Sigmoid colon (tissue), 7 donors: ENCODE results near the gene C12orf57. TPM values are rescaled to one million over a fixed set of nuclear protein-coding genes. Genes with fewer than 3 reads are reported as not detected.

Experiments
- DNase-seq: peaks from one replicate; pipeline ENCODE4 v3.0.0-alpha.2; 2019
- H3K27ac ChIP-seq, 4 donors: fragments of 200-600 bp; sonication (generic); one replicate each; pipeline ENCODE4 v1.5.1; 2016 to 2019; ENCODE audit warnings: mild to moderate bottlenecking in 1 of 4
- H3K27me3 ChIP-seq, 3 donors: fragments of 200-600 bp; sonication (generic); one replicate each; pipeline ENCODE4 v1.5.1; 2019; ENCODE audit warnings: mild to moderate bottlenecking in 1 of 3
- H3K36me3 ChIP-seq, 4 donors: fragments of 200-600 bp; sonication (generic); one replicate each; pipeline ENCODE4 v1.5.1; 2016 to 2019
- H3K4me1 ChIP-seq, 4 donors: fragments of 200-600 bp; sonication (generic); one replicate each; pipeline ENCODE4 v1.5.1; 2017 to 2019
- H3K4me3 ChIP-seq, 4 donors: fragments of 200-600 bp; sonication (generic); one replicate each; pipeline ENCODE4 v1.5.1; 2017 to 2019; ENCODE audit warnings: mild to moderate bottlenecking in 2 of 4, moderate library complexity in 1 of 4
- H3K9me3 ChIP-seq, 4 donors: fragments of 200-600 bp in 3 of 4; sonication (generic) in 3 of 4; one replicate each; pipeline versions ENCODE4 v1.5.1 to v1.6.1; 2013 to 2019
- EP300 ChIP-seq, 4 donors: sonication (generic); formaldehyde crosslinking; IDR thresholded peaks; one replicate each; pipeline ENCODE4 v1.6.1; 2017; ENCODE audit warnings: antibody characterized with exemption in 4 of 4
- POLR2A ChIP-seq, 2 donors: fragments of 450-650 bp; IDR thresholded peaks; one replicate each; pipeline ENCODE4 v1.6.1; 2016; ENCODE audit warnings: antibody characterized with exemption in 2 of 2, mild to moderate bottlenecking in 2 of 2, moderate library complexity in 2 of 2
- POLR2AphosphoS5 ChIP-seq, 4 donors: sonication (generic); formaldehyde crosslinking; IDR thresholded peaks; one replicate each; pipeline ENCODE4 v1.6.1; 2017; ENCODE audit warnings: antibody characterized with exemption in 4 of 4
- WGBS, 2 donors: extraction: QIAGEN DNeasy Blood & Tissue Kit; methylation state at CpG; one replicate each; pipeline ENCODE4 v1.1.7; 2013; 5-methylcytosine and 5-hydroxymethylcytosine counted together
- intact Hi-C: fragments of 100-400 bp; cut with DNase I; formaldehyde crosslinking; loops from one replicate; pipeline ENCODE4 v1.15.1; 2023
- polyA plus RNA-seq, 3 donors: library from polyadenylated mRNA; stranded (reverse); fragments of 200-250 nt; gene quantifications; one replicate each; pipeline ENCODE4 v1.2.3, GENCODE V29; 2013
- small RNA-seq, 3 donors: library from RNA; depleted of rRNA; stranded (forward); fragments of <200 nt; gene quantifications; one replicate each; pipeline ENCODE3, GENCODE V24; 2016
- total RNA-seq, 4 donors: library from RNA; depleted of rRNA; stranded (reverse); fragments of >200 nt; gene quantifications; one replicate each; pipeline ENCODE4 v1.1.0, GENCODE V29; 2016
- TF ChIP-seq, protein P1 (sequence below), 4 experiments: fragments of 450-650 bp in 3 of 4; fragments of 200-600 bp in 1 of 4; IDR thresholded peaks; one replicate each; pipeline ENCODE4 v1.5.1; 2016 to 2019; ENCODE audit warnings: antibody characterized with exemption in 4 of 4, mild to moderate bottlenecking in 3 of 4, moderate library complexity in 2 of 4
- donor health status: healthy with polysubstance abuse.
- donor health status: Bipolar disorder and iron deficiency.
- donor health status: healthy.

Gene C12orf57
- total and polyA plus RNA-seq, 7 donors: 305 to 810 (median 623) TPM

DNA sequence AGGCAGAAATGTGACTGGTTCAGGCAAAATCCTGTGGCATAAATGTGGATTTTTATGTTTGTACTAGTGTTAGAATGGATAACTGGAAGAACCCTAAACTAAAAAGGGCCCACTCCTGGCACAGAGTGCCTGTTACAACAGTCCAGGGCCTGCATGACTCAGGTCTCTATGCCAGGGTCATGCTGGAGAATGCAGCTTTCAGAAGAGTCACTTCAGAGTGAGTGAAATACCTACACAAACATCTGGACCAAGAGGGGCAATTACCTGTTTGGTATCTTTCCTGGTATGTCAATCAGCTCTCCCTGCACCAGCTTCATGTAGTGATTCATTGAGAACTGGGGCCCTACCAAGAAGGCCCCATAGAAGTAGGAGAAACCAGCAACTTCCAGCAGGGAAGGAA, 36.9 kb downstream of the C12orf57 start:
- H3K27me3 ChIP-seq: no peaks in the 10 kb centered on the region
- H3K27ac ChIP-seq: no peak overlapping the region
- H3K36me3 ChIP-seq: peaks cover 24 to 84% (median 46%) of the 10 kb centered on the region in 4 donors
- H3K4me3 ChIP-seq: no peak overlapping the region
- no peaks in the 10 kb centered on the region for H3K9me3 ChIP-seq
- intact Hi-C loops: no loop called here
- DNase-seq: no peak
- no peak for TF ChIP-seq POLR2A (IDR thresholded peaks at IDR 0.05)
- no peak for TF ChIP-seq POLR2AphosphoS5 (IDR thresholded peaks at IDR 0.05)
- no peak for TF ChIP-seq EP300 (IDR thresholded peaks at IDR 0.05)
- TF ChIP-seq, protein P1, sequence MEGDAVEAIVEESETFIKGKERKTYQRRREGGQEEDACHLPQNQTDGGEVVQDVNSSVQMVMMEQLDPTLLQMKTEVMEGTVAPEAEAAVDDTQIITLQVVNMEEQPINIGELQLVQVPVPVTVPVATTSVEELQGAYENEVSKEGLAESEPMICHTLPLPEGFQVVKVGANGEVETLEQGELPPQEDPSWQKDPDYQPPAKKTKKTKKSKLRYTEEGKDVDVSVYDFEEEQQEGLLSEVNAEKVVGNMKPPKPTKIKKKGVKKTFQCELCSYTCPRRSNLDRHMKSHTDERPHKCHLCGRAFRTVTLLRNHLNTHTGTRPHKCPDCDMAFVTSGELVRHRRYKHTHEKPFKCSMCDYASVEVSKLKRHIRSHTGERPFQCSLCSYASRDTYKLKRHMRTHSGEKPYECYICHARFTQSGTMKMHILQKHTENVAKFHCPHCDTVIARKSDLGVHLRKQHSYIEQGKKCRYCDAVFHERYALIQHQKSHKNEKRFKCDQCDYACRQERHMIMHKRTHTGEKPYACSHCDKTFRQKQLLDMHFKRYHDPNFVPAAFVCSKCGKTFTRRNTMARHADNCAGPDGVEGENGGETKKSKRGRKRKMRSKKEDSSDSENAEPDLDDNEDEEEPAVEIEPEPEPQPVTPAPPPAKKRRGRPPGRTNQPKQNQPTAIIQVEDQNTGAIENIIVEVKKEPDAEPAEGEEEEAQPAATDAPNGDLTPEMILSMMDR (IDR thresholded peaks at IDR 0.05): no peak
- no peaks in the 10 kb centered on the region for H3K4me1 ChIP-seq

DNA sequence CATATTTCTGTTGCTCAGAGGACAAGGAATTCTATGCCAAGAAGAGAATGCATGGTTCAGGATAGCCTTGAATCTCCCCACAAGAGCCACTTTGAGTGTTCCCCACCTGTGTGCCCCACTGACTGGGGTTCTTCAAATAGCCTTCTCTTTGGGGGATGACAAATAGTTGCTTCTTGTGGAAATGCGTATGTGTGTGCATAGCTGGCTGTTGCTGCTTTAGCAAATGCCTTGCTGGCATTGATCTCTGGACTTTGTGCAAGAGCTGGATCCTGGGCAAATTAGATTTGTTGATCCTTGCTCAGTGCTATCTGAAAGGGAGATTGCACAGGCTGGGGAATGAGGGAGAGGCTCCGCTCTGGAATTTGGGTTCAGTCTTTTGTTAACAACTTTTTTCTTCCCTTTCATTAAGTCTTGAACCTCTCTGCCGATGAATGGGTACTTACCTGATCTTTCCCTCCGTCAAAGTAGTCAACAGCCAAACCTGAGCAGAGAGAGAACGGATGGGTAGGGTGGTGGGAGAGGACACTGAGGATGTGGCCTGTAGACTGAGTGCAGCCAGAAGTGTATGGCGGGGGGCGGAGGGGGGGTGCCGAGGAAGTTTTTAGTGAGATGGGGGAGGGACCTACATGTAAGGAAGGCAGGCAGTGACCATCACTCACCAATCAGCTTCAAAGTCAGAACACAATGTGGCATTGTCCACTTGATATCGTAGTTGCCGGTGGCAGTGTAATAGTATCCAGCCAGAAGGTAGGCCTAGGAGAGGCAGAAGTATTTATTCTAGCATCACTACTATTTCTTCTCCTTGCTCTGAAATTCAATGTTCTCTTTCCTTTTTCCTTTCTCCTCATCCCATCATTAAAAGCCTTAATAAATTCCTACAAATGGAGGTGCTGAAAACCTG, 37.6 kb downstream of the C12orf57 start:
- Histone ChIP-seq H3K9me3 (no peaks in the 10 kb centered on the region), H3K27me3 (no peaks in the 10 kb centered on the region), H3K27ac (no peak overlapping the region), H3K36me3 (peaks cover 24 to 77% (median 40%) of the 10 kb centered on the region in 4 donors), H3K4me3 (no peak overlapping the region), H3K4me1 (no peaks in the 10 kb centered on the region)
- DNase-seq: no peak
- WGBS, 2 donors: 86 to 91% methylated on average over 10 of the region's 10 CpGs
- intact Hi-C loops: no loop called here
- TF ChIP-seq POLR2AphosphoS5 (IDR thresholded peaks at IDR 0.05) (no peak), EP300 (IDR thresholded peaks at IDR 0.05) (no peak), POLR2A (IDR thresholded peaks at IDR 0.05) (no peak)
- TF ChIP-seq, protein P1 (IDR thresholded peaks at IDR 0.05): no peak

DNA sequence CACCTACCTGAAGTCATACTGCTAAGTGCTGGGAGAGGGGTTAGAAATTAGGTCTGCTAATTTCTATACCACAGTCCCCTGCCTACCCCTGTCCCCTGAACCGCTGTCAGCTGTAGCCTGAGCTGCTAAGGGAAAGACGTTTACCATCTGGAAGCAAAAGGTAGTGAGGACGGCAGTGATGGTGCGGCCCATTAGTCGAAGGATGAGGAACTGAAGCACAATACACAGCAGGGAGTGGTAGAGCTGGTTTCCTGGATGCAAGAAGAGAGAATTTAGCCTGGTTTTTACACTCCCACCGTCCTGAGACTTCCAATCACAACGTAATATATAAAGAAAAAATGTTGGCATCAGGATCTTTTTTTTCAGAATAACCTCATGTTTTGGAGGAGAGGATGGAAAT, 38.7 kb downstream of the C12orf57 start:
- TF ChIP-seq, protein P1 (IDR thresholded peaks at IDR 0.05): no peak
- TF ChIP-seq EP300 (IDR thresholded peaks at IDR 0.05): no peak
- no peak for TF ChIP-seq POLR2AphosphoS5 (IDR thresholded peaks at IDR 0.05)
- TF ChIP-seq POLR2A (IDR thresholded peaks at IDR 0.05): no peak
- DNase-seq: no peak
- Histone ChIP-seq H3K4me3 (no peak overlapping the region), H3K36me3 (peaks cover 13 to 66% (median 34%) of the 10 kb centered on the region in 4 donors), H3K27ac (no peak overlapping the region), H3K4me1 (peaks cover 0 to 6% (median 4%) of the 10 kb centered on the region in 4 donors), H3K27me3 (no peaks in the 10 kb centered on the region), H3K9me3 (no peaks in the 10 kb centered on the region)
- intact Hi-C loops: no loop called here
- WGBS, 2 donors: 89 to 92% methylated on average over 7 of the region's 7 CpGs

DNA sequence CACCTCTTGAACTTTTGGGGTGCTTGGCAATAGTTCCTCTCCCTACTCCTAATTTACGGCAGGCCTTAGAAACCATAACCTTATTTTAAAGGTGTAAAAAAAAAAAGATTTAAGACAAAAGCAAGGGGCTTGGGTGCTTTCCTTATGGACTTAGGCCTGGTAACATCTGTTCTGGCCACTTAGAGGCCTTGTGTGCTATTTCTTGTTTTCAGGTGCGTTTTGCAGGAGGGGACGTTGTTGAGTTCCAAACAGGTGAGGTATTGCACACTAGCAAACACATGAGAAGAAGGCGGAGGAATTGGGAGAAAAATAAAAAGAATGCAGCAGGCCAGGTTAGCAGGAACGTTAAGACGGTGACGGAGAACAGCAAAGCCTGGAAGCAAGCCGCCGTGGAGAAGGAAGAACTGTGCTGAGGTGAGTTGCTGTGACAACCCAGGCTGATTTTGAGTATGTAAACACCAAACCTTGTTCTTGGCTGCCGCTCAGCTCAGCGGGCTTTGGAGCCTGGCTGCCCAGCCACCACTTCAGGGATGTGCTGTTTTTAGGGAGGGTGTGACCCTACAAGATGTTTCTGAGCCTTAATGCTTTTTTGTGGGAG, 44.2 kb downstream of the C12orf57 start:
- Histone ChIP-seq H3K9me3 (no peaks in the 10 kb centered on the region), H3K4me1 (peaks cover 0 to 23% (median 19%) of the 10 kb centered on the region in 4 donors), H3K36me3 (peaks cover 0 to 11% (median 3%) of the 10 kb centered on the region in 4 donors), H3K4me3 (peak overlapping the region in 1 of 4 donors; percentile 2), H3K27me3 (no peaks in the 10 kb centered on the region), H3K27ac (peak overlapping the region; percentile 72 to 82 (median 80))
- WGBS, 2 donors: 22 to 68% methylated on average over 11 of the region's 11 CpGs
- TF ChIP-seq, protein P1 (IDR thresholded peaks at IDR 0.05): no peak
- TF ChIP-seq EP300 (IDR thresholded peaks at IDR 0.05) (no peak), POLR2AphosphoS5 (IDR thresholded peaks at IDR 0.05) (peak in 3 of 4 donors; percentile 22 to 35 (median 32)), POLR2A (IDR thresholded peaks at IDR 0.05) (no peak)
- intact Hi-C loops: no loop called here
- DNase-seq: peak; percentile 86

Small RNAs within 50 kb of the gene (small RNA-seq; reads per million reads assigned to genes)
- 0.12 to 3.4 (median 0.75) reads per million in 3 donors for gene MIR141
- 0.06 to 0.80 (median 0.75) reads per million in 3 donors for gene MIR200C
- 0 reads per million in 3 donors for gene RNU7-1
- 0.12 to 0.22 (median 0.22) reads per million in 3 donors for gene SCARNA12

Other genes starting within 250 kb of the C12orf57 start
- gene PIANP, start 243.2 kb upstream of the C12orf57 start, total RNA-seq: under 1 TPM; 0.27 to 0.55 (median 0.43) TPM
- 1 to 10 TPM in 2 of 3 donors, under 1 TPM in 1; 0.46 to 2.0 (median 1.2) TPM for gene PIANP, start 243.2 kb upstream of the C12orf57 start, polyA plus RNA-seq
- 10 to 100 TPM; 51.3 to 69.3 (median 60.1) TPM for gene COPS7A, start 220.0 kb upstream of the C12orf57 start, total RNA-seq
- 10 to 100 TPM; 48.6 to 52.5 (median 52.3) TPM for gene COPS7A, start 220.0 kb upstream of the C12orf57 start, polyA plus RNA-seq
- 100 to 1,000 TPM; 148 to 163 (median 159) TPM for gene MLF2, start 190.9 kb upstream of the C12orf57 start, total RNA-seq
- gene MLF2, start 190.9 kb upstream of the C12orf57 start, polyA plus RNA-seq: 100 to 1,000 TPM; 157 to 220 (median 178) TPM
- 100 to 1,000 TPM; 196 to 392 (median 255) TPM for gene PTMS, start 177.7 kb upstream of the C12orf57 start, total RNA-seq
- 100 to 1,000 TPM in 2 of 3 donors, 10 to 100 TPM in 1; 93.2 to 198 (median 174) TPM for gene PTMS, start 177.7 kb upstream of the C12orf57 start, polyA plus RNA-seq
- 1 to 10 TPM; 1.4 to 6.9 (median 3.0) TPM for gene LAG3, start 171.5 kb upstream of the C12orf57 start, total RNA-seq
- gene LAG3, start 171.5 kb upstream of the C12orf57 start, polyA plus RNA-seq: 1 to 10 TPM in 2 of 3 donors, under 1 TPM in 1; 0.60 to 4.2 (median 1.4) TPM
- 10 to 100 TPM in 3 of 4 donors, 1 to 10 TPM in 1; 2.5 to 12.8 (median 11.5) TPM for gene CD4, start 154.5 kb upstream of the C12orf57 start, total RNA-seq
- gene CD4, start 154.5 kb upstream of the C12orf57 start, polyA plus RNA-seq: 10 to 100 TPM in 2 of 3 donors, 1 to 10 TPM in 1; 4.8 to 29.7 (median 26.6) TPM
- gene GPR162, start 122.2 kb upstream of the C12orf57 start, total RNA-seq: 10 to 100 TPM in 2 of 4 donors, 1 to 10 TPM in 2; 6.4 to 16.1 (median 10.2) TPM
- 1 to 10 TPM; 1.2 to 7.6 (median 1.8) TPM for gene GPR162, start 122.2 kb upstream of the C12orf57 start, polyA plus RNA-seq
- 10 to 100 TPM; 16.4 to 69.8 (median 20.5) TPM for gene P3H3, start 115.6 kb upstream of the C12orf57 start, total RNA-seq
- 1 to 10 TPM in 2 of 3 donors, under 1 TPM in 1; 0.60 to 6.0 (median 1.2) TPM for gene P3H3, start 115.6 kb upstream of the C12orf57 start, polyA plus RNA-seq
- gene GNB3, start 103.1 kb upstream of the C12orf57 start, total RNA-seq: 1 to 10 TPM in 3 of 4 donors, under 1 TPM in 1; 0.36 to 8.9 (median 2.2) TPM
- gene GNB3, start 103.1 kb upstream of the C12orf57 start, polyA plus RNA-seq: 1 to 10 TPM in 2 of 3 donors, under 1 TPM in 1; 0.46 to 1.2 (median 1.1) TPM
- 1 to 10 TPM in 1 of 4 donors, under 1 TPM in 3; 0.33 to 2.8 (median 0.45) TPM for gene CDCA3, start 92.7 kb upstream of the C12orf57 start, total RNA-seq
- 10 to 100 TPM in 1 of 3 donors, 1 to 10 TPM in 2; 4.8 to 31.2 (median 8.6) TPM for gene CDCA3, start 92.7 kb upstream of the C12orf57 start, polyA plus RNA-seq
- gene USP5, start 91.9 kb upstream of the C12orf57 start, total RNA-seq: 10 to 100 TPM; 37.1 to 44.7 (median 41.5) TPM
- gene USP5, start 91.9 kb upstream of the C12orf57 start, polyA plus RNA-seq: 10 to 100 TPM; 25.4 to 51.5 (median 26.4) TPM
- 100 to 1,000 TPM; 194 to 345 (median 299) TPM for gene TPI1, start 76.5 kb upstream of the C12orf57 start, total RNA-seq
- gene TPI1, start 76.5 kb upstream of the C12orf57 start, polyA plus RNA-seq: 100 to 1,000 TPM; 808 to 994 (median 968) TPM
- gene SPSB2, start 70.7 kb upstream of the C12orf57 start, total RNA-seq: 10 to 100 TPM in 1 of 4 donors, 1 to 10 TPM in 3; 4.6 to 10.5 (median 8.2) TPM
- gene SPSB2, start 70.7 kb upstream of the C12orf57 start, polyA plus RNA-seq: 10 to 100 TPM; 13.4 to 17.4 (median 13.5) TPM
- 10 to 100 TPM; 12.2 to 21.0 (median 13.5) TPM for gene LRRC23, start 39.2 kb upstream of the C12orf57 start, total RNA-seq
- gene LRRC23, start 39.2 kb upstream of the C12orf57 start, polyA plus RNA-seq: 10 to 100 TPM in 1 of 3 donors, 1 to 10 TPM in 2; 5.3 to 11.4 (median 5.5) TPM
- 10 to 100 TPM; 26.3 to 37.5 (median 35.0) TPM for gene ENO2, start 29.4 kb upstream of the C12orf57 start, total RNA-seq
- 10 to 100 TPM in 1 of 3 donors, 1 to 10 TPM in 2; 1.8 to 15.6 (median 3.0) TPM for gene ENO2, start 29.4 kb upstream of the C12orf57 start, polyA plus RNA-seq
- gene ATN1, start 16.1 kb upstream of the C12orf57 start, total RNA-seq: 100 to 1,000 TPM in 1 of 4 donors, 10 to 100 TPM in 3; 46.4 to 138 (median 60.3) TPM
- gene ATN1, start 16.1 kb upstream of the C12orf57 start, polyA plus RNA-seq: 10 to 100 TPM; 30.1 to 78.8 (median 33.0) TPM
- gene RNU7-1, start 206 bp upstream of the C12orf57 start, total RNA-seq: not detected
- not detected for gene RNU7-1, start 206 bp upstream of the C12orf57 start, polyA plus RNA-seq
- gene PTPN6, start 7.3 kb downstream of the C12orf57 start, total RNA-seq: 10 to 100 TPM in 3 of 4 donors, 1 to 10 TPM in 1; 5.3 to 13.6 (median 11.8) TPM
- 10 to 100 TPM; 42.1 to 92.4 (median 67.3) TPM for gene PTPN6, start 7.3 kb downstream of the C12orf57 start, polyA plus RNA-seq
- 100 to 1,000 TPM; 211 to 327 (median 285) TPM for gene PHB2, start 26.6 kb downstream of the C12orf57 start, total RNA-seq
- gene PHB2, start 26.6 kb downstream of the C12orf57 start, polyA plus RNA-seq: 100 to 1,000 TPM; 180 to 283 (median 184) TPM
- gene EMG1, start 26.9 kb downstream of the C12orf57 start, total RNA-seq: 10 to 100 TPM; 18.8 to 32.3 (median 22.7) TPM
- 10 to 100 TPM; 19.2 to 33.0 (median 21.3) TPM for gene EMG1, start 26.9 kb downstream of the C12orf57 start, polyA plus RNA-seq
- 10 to 100 TPM; 18.6 to 27.0 (median 25.4) TPM for gene LPCAT3, start 74.5 kb downstream of the C12orf57 start, total RNA-seq
- 10 to 100 TPM in 2 of 3 donors, 1 to 10 TPM in 1; 7.8 to 47.9 (median 16.9) TPM for gene LPCAT3, start 74.5 kb downstream of the C12orf57 start, polyA plus RNA-seq
- gene C1S, start 116.7 kb downstream of the C12orf57 start, total RNA-seq: 100 to 1,000 TPM; 420 to 622 (median 463) TPM
- gene C1S, start 116.7 kb downstream of the C12orf57 start, polyA plus RNA-seq: 100 to 1,000 TPM in 1 of 3 donors, 10 to 100 TPM in 2; 15.5 to 244 (median 52.9) TPM
- 100 to 1,000 TPM; 328 to 493 (median 467) TPM for gene C1R, start 148.4 kb downstream of the C12orf57 start, total RNA-seq
- 100 to 1,000 TPM in 1 of 3 donors, 10 to 100 TPM in 2; 23.8 to 257 (median 54.1) TPM for gene C1R, start 148.4 kb downstream of the C12orf57 start, polyA plus RNA-seq
- 10 to 100 TPM; 44.2 to 82.6 (median 65.3) TPM for gene C1RL, start 165.2 kb downstream of the C12orf57 start, total RNA-seq
- 10 to 100 TPM in 2 of 3 donors, 1 to 10 TPM in 1; 9.9 to 45.5 (median 12.0) TPM for gene C1RL, start 165.2 kb downstream of the C12orf57 start, polyA plus RNA-seq
- under 1 TPM in 1 of 4 donors, not detected in 3; 0.71 TPM for gene RBP5, start 184.9 kb downstream of the C12orf57 start, total RNA-seq
- gene RBP5, start 184.9 kb downstream of the C12orf57 start, polyA plus RNA-seq: 10 to 100 TPM in 1 of 3 donors, 1 to 10 TPM in 2; 3.7 to 30.9 (median 4.2) TPM
- gene CLSTN3, start 186.3 kb downstream of the C12orf57 start, total RNA-seq: 10 to 100 TPM; 11.5 to 41.5 (median 19.3) TPM
- 10 to 100 TPM in 1 of 3 donors, 1 to 10 TPM in 2; 3.7 to 25.9 (median 6.0) TPM for gene CLSTN3, start 186.3 kb downstream of the C12orf57 start, polyA plus RNA-seq
- gene PEX5, start 245.7 kb downstream of the C12orf57 start, total RNA-seq: 10 to 100 TPM; 22.7 to 48.5 (median 35.3) TPM
- gene PEX5, start 245.7 kb downstream of the C12orf57 start, polyA plus RNA-seq: 10 to 100 TPM; 13.9 to 29.9 (median 27.0) TPM